Mesenchymal stem cell (in vitro differentiated cells and primary cell): ENCODE measurements around the gene PTCD2.

Experiments used
- DNase-seq: peaks from one replicate; pipeline ENCODE4 v3.0.0-alpha.2; 2013
- H2AFZ ChIP-seq: one replicate; pipeline ENCODE4 v1.6.1; 2013; ENCODE audit warnings: low read depth, mild to moderate bottlenecking, control low read depth, inconsistent platforms, low read length, moderate library complexity
- H2AK5ac ChIP-seq: 2 replicates; pipeline ENCODE4 v1.6.1; 2013; ENCODE audit warnings: low read length, moderate library complexity, mild to moderate bottlenecking, inconsistent platforms; ENCODE audit not compliant: severe bottlenecking
- H2BK120ac ChIP-seq: one replicate; pipeline ENCODE4 v1.6.1; 2013; ENCODE audit warnings: low read depth, mild to moderate bottlenecking, inconsistent platforms, low read length, moderate library complexity
- H2BK12ac ChIP-seq, 2 experiments: one replicate each; pipeline ENCODE4 v1.6.1; 2013; ENCODE audit warnings: inconsistent platforms in 2 of 2, low read length in 2 of 2, mild to moderate bottlenecking in 2 of 2, moderate library complexity in 2 of 2, control low read depth in 1 of 2
- H2BK15ac ChIP-seq: one replicate; pipeline ENCODE4 v1.6.1; 2013; ENCODE audit warnings: mild to moderate bottlenecking, low read depth, inconsistent platforms; ENCODE audit not compliant: poor library complexity, severe bottlenecking
- H2BK5ac ChIP-seq: 2 replicates; pipeline ENCODE4 v1.6.1; 2013; ENCODE audit warnings: low read depth, mild to moderate bottlenecking, low read length, control low read depth, inconsistent platforms; ENCODE audit not compliant: poor library complexity, severe bottlenecking
- H3K14ac ChIP-seq, 2 experiments: one replicate each; pipeline ENCODE4 v1.6.1; 2013; ENCODE audit warnings: inconsistent platforms in 2 of 2, low read length in 2 of 2, control low read depth in 1 of 2, mild to moderate bottlenecking in 1 of 2, moderate library complexity in 1 of 2
- H3K18ac ChIP-seq, 2 experiments: one replicate each; pipeline ENCODE4 v1.6.1; 2013; ENCODE audit warnings: inconsistent platforms in 2 of 2, low read length in 2 of 2, control low read depth in 1 of 2, low read depth in 1 of 2, mild to moderate bottlenecking in 1 of 2
- H3K23ac ChIP-seq, 2 experiments: one replicate each; pipeline ENCODE4 v1.6.1; 2013; ENCODE audit warnings: inconsistent platforms in 2 of 2, low read length in 2 of 2, mild to moderate bottlenecking in 2 of 2, moderate library complexity in 2 of 2, control low read depth in 1 of 2
- H3K27ac ChIP-seq: 2 replicates; pipeline ENCODE4 v1.5.1; 2013; ENCODE audit warnings: mild to moderate bottlenecking, moderate library complexity, low read length, control low read depth, inconsistent platforms; ENCODE audit not compliant: poor library complexity, severe bottlenecking
- H3K27me3 ChIP-seq, 2 experiments: 2 replicates each; pipeline versions ENCODE4 v1.6.1 to v1.7.0; 2013; ENCODE audit warnings: low read length in 2 of 2, mild to moderate bottlenecking in 2 of 2, moderate library complexity in 2 of 2, control low read depth in 1 of 2, inconsistent platforms in 1 of 2; ENCODE audit not compliant: control insufficient read depth in 1 of 2, insufficient read depth in 1 of 2
- H3K36me3 ChIP-seq, 2 experiments: 2 replicates each; pipeline versions ENCODE4 v1.6.1 to v1.7.0; 2013; ENCODE audit warnings: low read length in 2 of 2, control low read depth in 1 of 2, inconsistent platforms in 1 of 2, low read depth in 1 of 2, mild to moderate bottlenecking in 1 of 2; ENCODE audit not compliant: insufficient read depth in 2 of 2, control insufficient read depth in 1 of 2
- H3K4ac ChIP-seq, 2 experiments: one replicate each; pipeline ENCODE4 v1.6.1; 2013; ENCODE audit warnings: inconsistent platforms in 2 of 2, low read length in 2 of 2, mild to moderate bottlenecking in 2 of 2, moderate library complexity in 2 of 2, control low read depth in 1 of 2, low read depth in 1 of 2
- H3K4me1 ChIP-seq: 2 replicates; pipeline ENCODE4 v1.6.1; 2013; ENCODE audit warnings: low read depth, low read length, control low read depth; ENCODE audit not compliant: control insufficient read depth, insufficient read depth
- H3K4me2 ChIP-seq: 2 replicates; pipeline ENCODE4 v1.6.1; 2013; ENCODE audit warnings: low read length, mild to moderate bottlenecking, inconsistent platforms; ENCODE audit not compliant: poor library complexity, severe bottlenecking
- H3K4me3 ChIP-seq, 2 experiments: 2 replicates each; pipeline versions ENCODE4 v1.5.1 to v1.7.0; 2013; ENCODE audit warnings: low read length in 2 of 2, mild to moderate bottlenecking in 2 of 2, control low read depth in 1 of 2, low read depth in 1 of 2; ENCODE audit not compliant: insufficient read depth in 1 of 2
- H3K79me1 ChIP-seq: replicated peaks from 2 replicates; pipeline ENCODE4 v1.6.1; 2013; ENCODE audit warnings: mild to moderate bottlenecking, control low read depth, low read length, inconsistent platforms; ENCODE audit not compliant: poor library complexity, severe bottlenecking
- H3K9ac ChIP-seq: 2 replicates; pipeline ENCODE4 v1.7.0; 2013; ENCODE audit warnings: mild to moderate bottlenecking, low read length, moderate library complexity
- H3K9me3 ChIP-seq: 2 replicates; pipeline ENCODE4 v1.7.0; 2013; ENCODE audit warnings: mild to moderate bottlenecking, low read length; ENCODE audit not compliant: control insufficient read depth
- H4K8ac ChIP-seq: one replicate; pipeline ENCODE4 v1.6.1; 2013; ENCODE audit warnings: inconsistent platforms, mild to moderate bottlenecking, low read length, moderate library complexity
- H4K91ac ChIP-seq: one replicate; pipeline ENCODE4 v1.6.1; 2013; ENCODE audit warnings: mild to moderate bottlenecking, low read length, inconsistent platforms
- WGBS: methylation state at CpG from one replicate; pipeline ENCODE4 v1.1.7; 2013; ENCODE audit warnings: mixed read lengths; 5-methylcytosine and 5-hydroxymethylcytosine counted together

Gene PTCD2

GRCh38 chr5:72276219-72276752 lies 43.9 kb upstream of the PTCD2 start:
- H2BK12ac ChIP-seq, result no peak overlapping the region
- H2BK15ac ChIP-seq, result no peak overlapping the region
- H4K8ac ChIP-seq, result no peak overlapping the region
- H2BK5ac ChIP-seq, result no peak overlapping the region
- no peaks in the 10 kb centered on the region for H3K9me3 ChIP-seq
- H3K23ac ChIP-seq, result no peak overlapping the region
- H3K18ac ChIP-seq, result no peak overlapping the region
- H3K4me2 ChIP-seq, result no peak overlapping the region
- H3K4me1 ChIP-seq, result no peaks in the 10 kb centered on the region
- peaks cover 0 to 22% of the 10 kb centered on the region in 2 experiments for H3K36me3 ChIP-seq
- H2AK5ac ChIP-seq, result no peak overlapping the region
- no peak overlapping the region for H2BK120ac ChIP-seq
- no peak overlapping the region for H4K91ac ChIP-seq
- no peak overlapping the region for H3K14ac ChIP-seq
- H3K27ac ChIP-seq, result no peak overlapping the region
- WGBS, result 100% methylated on average over 2 of the region's 3 CpGs
- DNase-seq, result no peak
- H3K27me3 ChIP-seq, result no peaks in the 10 kb centered on the region
- no peak overlapping the region for H3K9ac ChIP-seq
- no peak overlapping the region for H3K4ac ChIP-seq
- H3K79me1 ChIP-seq, result peaks cover 13% of the 10 kb centered on the region
- H3K4me3 ChIP-seq, result no peak overlapping the region
- H2AFZ ChIP-seq, result no peak overlapping the region

GRCh38 chr5:72280581-72281069 lies 39.5 kb upstream of the PTCD2 start:
- no peak overlapping the region for H3K14ac ChIP-seq
- no peaks in the 10 kb centered on the region for H3K9me3 ChIP-seq
- no peak overlapping the region for H4K8ac ChIP-seq
- no peak overlapping the region for H2BK5ac ChIP-seq
- H4K91ac ChIP-seq, result no peak overlapping the region
- WGBS, result no CpG with 5 or more reads among the region's 2 CpGs
- peak overlapping the region; percentile 28 to 92 for H2BK12ac ChIP-seq
- H3K4me2 ChIP-seq, result no peak overlapping the region
- H3K79me1 ChIP-seq, result peaks cover 7% of the 10 kb centered on the region
- H2BK120ac ChIP-seq, result no peak overlapping the region
- no peak overlapping the region for H3K23ac ChIP-seq
- no peaks in the 10 kb centered on the region for H3K27me3 ChIP-seq
- no peaks in the 10 kb centered on the region for H3K4me1 ChIP-seq
- no peak overlapping the region for H3K4me3 ChIP-seq
- H2AFZ ChIP-seq, result no peak overlapping the region
- peak; percentile 67 for DNase-seq
- peak overlapping the region in 1 of 2 experiments; percentile 78 for H3K4ac ChIP-seq
- no peak overlapping the region for H3K27ac ChIP-seq
- H3K9ac ChIP-seq, result no peak overlapping the region
- H2BK15ac ChIP-seq, result no peak overlapping the region
- peak overlapping the region; percentile 58 to 72 for H3K18ac ChIP-seq
- no peak overlapping the region for H2AK5ac ChIP-seq
- peaks cover 0 to 13% of the 10 kb centered on the region in 2 experiments for H3K36me3 ChIP-seq

- no peak overlapping the region for H3K27ac ChIP-seq
- H3K9ac ChIP-seq, result peak overlapping the region; percentile 74
- H3K9me3 ChIP-seq, result no peaks in the 10 kb centered on the region
- no peak overlapping the region for H3K18ac ChIP-seq
- peak overlapping the region in 1 of 2 experiments; percentile 25 for H2BK12ac ChIP-seq
- 86% methylated on average over 1 of the region's 1 CpG for WGBS
- H2AK5ac ChIP-seq, result no peak overlapping the region
- no peak overlapping the region for H3K4me3 ChIP-seq
- H2BK120ac ChIP-seq, result no peak overlapping the region
- no peak overlapping the region for H3K23ac ChIP-seq
- peaks cover 7% of the 10 kb centered on the region for H3K79me1 ChIP-seq
- no peak overlapping the region for H4K8ac ChIP-seq
- no peak overlapping the region for H2BK5ac ChIP-seq
- peak; percentile 26 for DNase-seq
- peaks cover 0 to 15% of the 10 kb centered on the region in 2 experiments for H3K36me3 ChIP-seq
- no peak overlapping the region for H4K91ac ChIP-seq
- H3K14ac ChIP-seq, result no peak overlapping the region
- H3K4me2 ChIP-seq, result no peak overlapping the region
- H3K27me3 ChIP-seq, result no peaks in the 10 kb centered on the region
- no peak overlapping the region for H2BK15ac ChIP-seq
- no peak overlapping the region for H3K4ac ChIP-seq
- no peaks in the 10 kb centered on the region for H3K4me1 ChIP-seq
- H2AFZ ChIP-seq, result no peak overlapping the region
Observed at GRCh38 chr5:72281430-72281763, 38.8 kb upstream of the PTCD2 start.

GRCh38 chr5:72281764-72282499 lies 38.2 kb upstream of the PTCD2 start:
- DNase-seq, result peak; percentile 88
- H3K79me1 ChIP-seq, result peaks cover 10% of the 10 kb centered on the region

More at GRCh38 chr5:72281764-72282499, 38.2 kb upstream of the PTCD2 start:
- no peaks in the 10 kb centered on the region for H3K27me3 ChIP-seq
- no peak overlapping the region for H2BK15ac ChIP-seq
- peak overlapping the region; percentile 74 for H3K9ac ChIP-seq
- H3K4me2 ChIP-seq, result no peak overlapping the region
- no peak overlapping the region for H2AFZ ChIP-seq
- no peak overlapping the region for H3K14ac ChIP-seq
- no peak overlapping the region for H2BK5ac ChIP-seq
- H3K27ac ChIP-seq, result no peak overlapping the region
- no peak overlapping the region for H2AK5ac ChIP-seq
- no peak overlapping the region for H4K8ac ChIP-seq
- no peak overlapping the region for H3K4ac ChIP-seq
- no peak overlapping the region for H2BK120ac ChIP-seq
- H3K36me3 ChIP-seq, result peaks cover 0 to 19% of the 10 kb centered on the region in 2 experiments
- H3K23ac ChIP-seq, result no peak overlapping the region
- H3K4me1 ChIP-seq, result no peaks in the 10 kb centered on the region
- H4K91ac ChIP-seq, result no peak overlapping the region
- peak overlapping the region in 1 of 2 experiments; percentile 25 for H2BK12ac ChIP-seq
- WGBS, result 100% methylated on average over 1 of the region's 3 CpGs
- H3K18ac ChIP-seq, result no peak overlapping the region
- H3K9me3 ChIP-seq, result no peaks in the 10 kb centered on the region
- no peak overlapping the region for H3K4me3 ChIP-seq
